Mesothelial cell of epicardium (in vitro differentiated cells): ENCODE data around the gene NCKAP5. TPM values are rescaled to one million over a fixed set of nuclear protein-coding genes. Genes with fewer than 3 reads are reported as not detected.

Experiments used
- DNase-seq, 2 experiments: peaks; one replicate each; pipeline ENCODE4 v3.0.0; 2021; ENCODE audit warnings: low spot score in 2 of 2; ENCODE audit not compliant: unreplicated experiment in 2 of 2
- H3K27ac Mint-ChIP-seq: 2 replicates; pipeline ENCODE4 v1.8.0; 2021; ENCODE audit warnings: mixed read lengths
- H3K27me3 Mint-ChIP-seq: 2 replicates; pipeline ENCODE4 v1.8.0; 2021; ENCODE audit warnings: low read depth, mixed read lengths
- H3K36me3 Mint-ChIP-seq: 2 replicates; pipeline ENCODE4 v1.8.0; 2021; ENCODE audit warnings: mixed read lengths
- H3K4me1 Mint-ChIP-seq: 2 replicates; pipeline ENCODE4 v1.8.0; 2021; ENCODE audit warnings: mixed read lengths
- H3K4me3 Mint-ChIP-seq: 2 replicates; pipeline ENCODE4 v1.8.0; 2021; ENCODE audit warnings: mild to moderate bottlenecking, moderate library complexity, mixed read lengths
- H3K9me3 Mint-ChIP-seq: 2 replicates; pipeline ENCODE4 v1.8.0; 2021; ENCODE audit warnings: mixed read lengths
- total RNA-seq: library from RNA; stranded (reverse); gene quantifications from 3 replicates; pipeline ENCODE4 v1.2.1, GENCODE V29; 2021
- TF ChIP-seq, protein P1 (sequence below): fragments of 200-600 bp; sonication (generic); IDR thresholded peaks from one replicate; pipeline ENCODE4 v1.5.0; 2021; ENCODE audit warnings: antibody characterized with exemption; ENCODE audit not compliant: unreplicated experiment

Gene NCKAP5
- total RNA-seq, 1 donor from 2014 or later: 2.1 TPM

DNA sequence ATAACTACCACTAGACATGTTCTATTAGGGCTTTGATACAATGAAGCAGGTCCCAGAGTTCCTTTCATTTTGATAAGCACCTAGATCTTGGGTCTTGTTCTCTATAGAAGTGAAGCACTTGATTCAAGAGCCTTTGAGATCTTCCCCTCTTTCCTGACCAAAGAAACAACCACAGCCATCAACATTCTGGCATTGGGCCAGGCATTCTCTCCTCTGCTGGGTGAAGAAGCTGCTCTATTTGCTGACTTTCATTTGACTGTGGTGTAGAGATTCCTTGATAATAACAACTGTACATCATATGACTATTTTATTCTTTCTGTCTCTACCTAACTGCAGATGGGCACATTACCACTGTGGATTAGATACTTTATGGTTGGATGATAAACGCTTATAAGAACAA, 801.7 kb downstream of the NCKAP5 start:
- no peaks in the 10 kb centered on the region for H3K36me3 Mint-ChIP-seq
- H3K4me1 Mint-ChIP-seq: no peaks in the 10 kb centered on the region
- H3K4me3 Mint-ChIP-seq: no peak overlapping the region
- peaks cover 18% of the 10 kb centered on the region for H3K9me3 Mint-ChIP-seq
- H3K27ac Mint-ChIP-seq: no peak overlapping the region
- TF ChIP-seq, protein P1, sequence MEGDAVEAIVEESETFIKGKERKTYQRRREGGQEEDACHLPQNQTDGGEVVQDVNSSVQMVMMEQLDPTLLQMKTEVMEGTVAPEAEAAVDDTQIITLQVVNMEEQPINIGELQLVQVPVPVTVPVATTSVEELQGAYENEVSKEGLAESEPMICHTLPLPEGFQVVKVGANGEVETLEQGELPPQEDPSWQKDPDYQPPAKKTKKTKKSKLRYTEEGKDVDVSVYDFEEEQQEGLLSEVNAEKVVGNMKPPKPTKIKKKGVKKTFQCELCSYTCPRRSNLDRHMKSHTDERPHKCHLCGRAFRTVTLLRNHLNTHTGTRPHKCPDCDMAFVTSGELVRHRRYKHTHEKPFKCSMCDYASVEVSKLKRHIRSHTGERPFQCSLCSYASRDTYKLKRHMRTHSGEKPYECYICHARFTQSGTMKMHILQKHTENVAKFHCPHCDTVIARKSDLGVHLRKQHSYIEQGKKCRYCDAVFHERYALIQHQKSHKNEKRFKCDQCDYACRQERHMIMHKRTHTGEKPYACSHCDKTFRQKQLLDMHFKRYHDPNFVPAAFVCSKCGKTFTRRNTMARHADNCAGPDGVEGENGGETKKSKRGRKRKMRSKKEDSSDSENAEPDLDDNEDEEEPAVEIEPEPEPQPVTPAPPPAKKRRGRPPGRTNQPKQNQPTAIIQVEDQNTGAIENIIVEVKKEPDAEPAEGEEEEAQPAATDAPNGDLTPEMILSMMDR: no peak
- no peaks in the 10 kb centered on the region for H3K27me3 Mint-ChIP-seq
- no peak for DNase-seq

DNA sequence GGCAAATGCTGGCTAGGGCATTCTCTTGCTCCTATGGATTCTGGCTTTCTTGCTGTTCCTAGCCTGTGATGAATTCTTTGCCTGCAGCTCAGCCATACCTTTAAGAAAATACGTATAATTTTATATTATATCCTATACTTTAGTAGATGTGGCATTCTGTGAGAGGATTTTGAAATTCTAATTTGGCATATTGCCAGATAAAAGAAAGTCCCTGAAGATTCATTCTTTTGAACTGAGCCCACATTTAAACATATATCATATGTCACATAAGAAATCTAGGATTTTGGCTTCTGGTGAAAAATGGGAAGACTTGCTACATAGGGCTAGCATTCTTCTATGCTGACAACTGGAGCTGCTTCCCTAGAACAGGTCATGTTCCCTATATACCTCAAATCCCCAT, 806.8 kb downstream of the NCKAP5 start:
- TF ChIP-seq, protein P1: no peak
- DNase-seq: no peak
- Mint-ChIP-seq H3K4me3 (no peak overlapping the region), H3K27me3 (no peaks in the 10 kb centered on the region), H3K4me1 (no peaks in the 10 kb centered on the region), H3K36me3 (no peaks in the 10 kb centered on the region), H3K27ac (no peak overlapping the region), H3K9me3 (no peaks in the 10 kb centered on the region)

DNA sequence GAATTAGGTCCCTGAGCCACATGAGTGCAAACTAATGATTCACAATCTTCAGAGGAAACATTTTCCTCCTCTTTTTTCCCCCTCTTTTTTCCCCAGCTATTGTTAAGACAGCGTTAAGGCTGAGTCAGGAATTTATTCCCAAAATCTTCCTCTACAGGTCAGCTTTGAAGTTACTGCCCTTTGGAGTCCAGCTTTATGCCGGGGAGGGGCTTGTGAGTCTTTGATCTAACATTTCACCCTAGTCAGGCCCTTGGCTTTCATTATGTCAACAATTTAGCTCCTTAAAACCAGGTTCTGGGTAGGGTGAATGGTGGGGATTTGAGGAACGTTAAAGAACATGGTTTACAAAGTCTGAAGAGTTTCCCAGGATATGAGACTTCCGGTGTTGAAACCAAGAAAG, 807.3 kb downstream of the NCKAP5 start:
- H3K4me1 Mint-ChIP-seq: no peaks in the 10 kb centered on the region
- H3K27me3 Mint-ChIP-seq: no peaks in the 10 kb centered on the region
- no peak overlapping the region for H3K4me3 Mint-ChIP-seq
- H3K36me3 Mint-ChIP-seq: no peaks in the 10 kb centered on the region
- H3K9me3 Mint-ChIP-seq: no peaks in the 10 kb centered on the region
- TF ChIP-seq, protein P1: no peak
- H3K27ac Mint-ChIP-seq: no peak overlapping the region
- no peak for DNase-seq

DNA sequence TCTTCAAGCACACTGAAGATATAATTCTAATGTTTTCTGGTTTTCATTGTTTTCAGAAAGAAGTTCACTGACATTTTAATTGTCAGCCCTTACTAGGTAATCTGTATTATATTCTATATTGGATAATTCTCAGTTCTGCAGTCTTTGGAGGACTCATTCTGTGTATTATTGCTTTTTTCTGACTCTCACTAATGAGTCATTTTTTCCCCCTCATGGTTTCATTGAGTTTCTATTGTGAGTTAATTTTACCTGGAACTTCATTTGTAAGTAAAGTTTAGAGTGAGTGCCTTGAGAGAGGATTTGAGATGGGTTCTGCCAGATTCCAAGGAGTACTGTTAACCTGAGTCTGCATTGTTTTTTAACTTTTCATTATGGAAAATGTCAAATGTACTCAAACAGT, 807.9 kb downstream of the NCKAP5 start:
- no peaks in the 10 kb centered on the region for H3K4me1 Mint-ChIP-seq

DNA sequence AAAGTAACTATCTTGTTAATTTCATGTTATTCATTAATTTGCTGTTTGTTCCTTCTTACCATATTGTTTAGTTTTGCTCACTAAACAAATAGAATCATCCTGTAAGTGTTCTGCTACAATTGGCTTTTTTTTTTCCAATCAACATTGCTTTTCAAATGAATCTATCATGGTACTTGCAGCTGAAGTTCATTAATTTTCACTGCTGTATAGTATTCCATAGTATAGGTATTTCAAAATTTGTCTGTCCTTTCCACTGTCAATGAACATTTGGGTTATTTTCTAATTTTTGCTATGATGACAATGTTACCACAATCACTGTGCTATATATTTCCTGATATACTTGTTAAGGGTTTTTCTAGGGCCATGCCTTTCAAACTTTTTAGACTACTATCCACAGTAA, 809.3 kb downstream of the NCKAP5 start:
- H3K36me3 Mint-ChIP-seq: no peaks in the 10 kb centered on the region
- DNase-seq: no peak
- no peaks in the 10 kb centered on the region for H3K4me1 Mint-ChIP-seq
- no peak overlapping the region for H3K27ac Mint-ChIP-seq
- H3K9me3 Mint-ChIP-seq: no peaks in the 10 kb centered on the region
- TF ChIP-seq, protein P1: no peak
- H3K27me3 Mint-ChIP-seq: no peaks in the 10 kb centered on the region
- no peak overlapping the region for H3K4me3 Mint-ChIP-seq

More for the DNA sequence above, 807.9 kb downstream of the NCKAP5 start:
- no peak for DNase-seq
- no peaks in the 10 kb centered on the region for H3K27me3 Mint-ChIP-seq
- no peak overlapping the region for H3K27ac Mint-ChIP-seq
- H3K9me3 Mint-ChIP-seq: no peaks in the 10 kb centered on the region
- no peak overlapping the region for H3K4me3 Mint-ChIP-seq
- H3K36me3 Mint-ChIP-seq: no peaks in the 10 kb centered on the region
- TF ChIP-seq, protein P1: no peak

DNA sequence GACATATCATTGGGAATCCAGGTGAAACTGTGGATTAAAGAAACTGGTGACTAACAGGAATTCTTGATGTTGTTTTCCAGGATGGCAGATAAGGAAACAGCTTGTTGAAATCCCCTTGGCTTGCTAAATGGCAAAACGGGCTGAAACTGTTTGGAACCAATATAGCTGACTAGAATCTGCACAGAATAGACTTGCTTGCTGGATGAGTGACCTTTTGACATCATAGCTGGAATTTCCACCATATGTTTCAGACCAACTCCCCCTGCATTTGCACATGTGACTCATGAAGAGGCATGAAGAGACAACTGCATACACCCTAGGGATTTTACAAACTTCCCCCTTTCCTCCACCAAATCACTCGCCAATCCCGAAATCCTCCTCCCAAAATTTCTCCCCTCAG, 810.6 kb downstream of the NCKAP5 start:
- Mint-ChIP-seq H3K9me3 (no peaks in the 10 kb centered on the region), H3K27me3 (no peaks in the 10 kb centered on the region), H3K4me1 (no peaks in the 10 kb centered on the region), H3K4me3 (no peak overlapping the region), H3K27ac (no peak overlapping the region), H3K36me3 (no peaks in the 10 kb centered on the region)
- DNase-seq: no peak
- TF ChIP-seq, protein P1: no peak
